Activated CD4-positive, alpha-beta T cell treated with anti-CD3 and anti-CD28 coated beads, Interleukin-2, amount 50 U/mL, for 24 hours (primary cell): Measurements from ENCODE around the gene C9orf43.
"Not testable (repeated sequence)": the region's sequence is repeated elsewhere in the genome, so short reads cannot be mapped to it uniquely, and the experiment has no call there.

Experiments
- DNase-seq, 2 donors: peaks; one replicate each; pipeline ENCODE4 v3.0.0-alpha.2; 2020; ENCODE audit warnings: low read depth in 1 of 2, low spot score in 1 of 2

Gene C9orf43

GRCh38 chr9:113381441-113381840 lies 29.1 kb upstream of the C9orf43 start:
- DNase-seq, result not testable (repeated sequence)

GRCh38 chr9:113381909-113382411 lies 28.6 kb upstream of the C9orf43 start:
- no peak for DNase-seq

GRCh38 chr9:113386571-113387393 lies 23.8 kb upstream of the C9orf43 start:
- DNase-seq, result no peak

GRCh38 chr9:113387560-113388230 lies 22.9 kb upstream of the C9orf43 start:
- no peak for DNase-seq

GRCh38 chr9:113388833-113389232 lies 21.7 kb upstream of the C9orf43 start:
- no peak for DNase-seq

- no peak for DNase-seq
Observed at GRCh38 chr9:113389451-113389850, 21.1 kb upstream of the C9orf43 start.

GRCh38 chr9:113390192-113390960 lies 20.2 kb upstream of the C9orf43 start:
- DNase-seq, result no peak

GRCh38 chr9:113391917-113392316 lies 18.6 kb upstream of the C9orf43 start:
- DNase-seq, result no peak

- no peak for DNase-seq
Observed at GRCh38 chr9:113393281-113393680, 17.3 kb upstream of the C9orf43 start.

- no peak for DNase-seq
Observed at GRCh38 chr9:113395000-113395861, 15.3 kb upstream of the C9orf43 start.

GRCh38 chr9:113397203-113397631 lies 13.3 kb upstream of the C9orf43 start:
- DNase-seq, result no peak

GRCh38 chr9:113398796-113399195 lies 11.8 kb upstream of the C9orf43 start:
- DNase-seq, result no peak

- DNase-seq, result no peak
Observed at GRCh38 chr9:113399646-113400200, 10.8 kb upstream of the C9orf43 start.

GRCh38 chr9:113401027-113401792 lies 9.3 kb upstream of the C9orf43 start, which contains the start of gene ALAD:
Gene ALAD (minus strand): TSS chr9:113401284. CDS start chr9:113393559, 7,725 bp downstream.
- DNase-seq, result peak; percentile 97 to 98

- no peak for DNase-seq
Observed at GRCh38 chr9:113403646-113404045, 6.9 kb upstream of the C9orf43 start.

GRCh38 chr9:113406353-113406752 lies 4.2 kb upstream of the C9orf43 start:
- not testable (repeated sequence) for DNase-seq

GRCh38 chr9:113406873-113407511 lies 3.6 kb upstream of the C9orf43 start:
- peak in 1 of 2 donors; percentile 19 for DNase-seq

- no peak for DNase-seq
Observed at GRCh38 chr9:113409481-113409880, 1.1 kb upstream of the C9orf43 start.

GRCh38 chr9:113409883-113410206 lies 702 bp upstream of the C9orf43 start:
- DNase-seq, result no peak
